Activated naive CD8-positive, alpha-beta T cell treated with anti-CD3 and anti-CD28 coated beads, Interleukin-2, amount 50 U/mL, for 24 hours (primary cell): ENCODE measurements around the gene ITGB5.
"Not testable (repeated sequence)": the region's sequence is repeated elsewhere in the genome, so short reads cannot be mapped to it uniquely, and the experiment has no call there.

Experiments
- ATAC-seq: fragments of 150-1000 bp; cut with Tn5 transposase; one replicate; pipeline ENCODE4 v1.10.0; 2021
- DNase-seq: peaks from one replicate; pipeline ENCODE4 v3.0.0; 2021
- H3K27ac Mint-ChIP-seq: one replicate; pipeline ENCODE4 v1.8.0; 2021; ENCODE audit warnings: mild to moderate bottlenecking, mixed read lengths
- H3K27me3 Mint-ChIP-seq: one replicate; pipeline ENCODE4 v1.8.0; 2021; ENCODE audit warnings: mixed read lengths
- H3K36me3 Mint-ChIP-seq: one replicate; pipeline ENCODE4 v1.8.0; 2021; ENCODE audit warnings: low read depth, mixed read lengths
- H3K4me1 Mint-ChIP-seq: one replicate; pipeline ENCODE4 v1.8.0; 2021; ENCODE audit warnings: mixed read lengths
- H3K4me3 Mint-ChIP-seq: one replicate; pipeline ENCODE4 v1.8.0; 2021; ENCODE audit warnings: mild to moderate bottlenecking, moderate library complexity, mixed read lengths
- H3K9me3 Mint-ChIP-seq: one replicate; pipeline ENCODE4 v1.8.0; 2021; ENCODE audit warnings: mixed read lengths

Gene ITGB5

GRCh38 chr3:124839896-124840295 is 47.3 kb downstream of the ITGB5 start:
- Mint-ChIP-seq H3K27ac (no peak overlapping the region), H3K4me3 (no peak overlapping the region), H3K4me1 (peaks cover 10% of the 10 kb centered on the region), H3K27me3 (peaks cover 12% of the 10 kb centered on the region), H3K9me3 (no peaks in the 10 kb centered on the region), H3K36me3 (no peaks in the 10 kb centered on the region)
- DNase-seq, result no peak
- ATAC-seq, result no peak

DNA sequence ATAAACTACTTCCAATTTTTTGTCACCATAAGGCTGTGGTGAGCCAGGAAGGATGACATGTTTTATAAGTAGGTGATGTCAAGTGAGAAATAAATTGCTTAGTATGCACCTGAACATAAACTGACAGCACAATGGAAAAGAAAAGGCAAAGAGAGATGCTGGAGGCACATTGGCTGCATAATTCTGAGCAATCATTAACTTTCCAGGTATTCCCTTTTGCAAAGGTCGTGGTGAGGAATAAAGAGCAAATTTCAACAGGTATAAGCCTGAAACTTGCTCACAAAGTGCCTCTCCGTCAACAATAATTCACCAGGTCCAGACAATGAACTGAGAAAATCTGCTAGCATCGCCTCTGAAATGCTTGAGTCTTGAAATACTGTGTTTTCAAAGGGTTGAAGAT is 48.2 kb downstream of the ITGB5 start:
- no peak overlapping the region for H3K4me3 Mint-ChIP-seq
- peaks cover 16% of the 10 kb centered on the region for H3K27me3 Mint-ChIP-seq
- peaks cover 14% of the 10 kb centered on the region for H3K4me1 Mint-ChIP-seq
- H3K9me3 Mint-ChIP-seq, result no peaks in the 10 kb centered on the region
- H3K36me3 Mint-ChIP-seq, result no peaks in the 10 kb centered on the region
- H3K27ac Mint-ChIP-seq, result no peak overlapping the region
- no peak for DNase-seq
- no peak for ATAC-seq

DNA sequence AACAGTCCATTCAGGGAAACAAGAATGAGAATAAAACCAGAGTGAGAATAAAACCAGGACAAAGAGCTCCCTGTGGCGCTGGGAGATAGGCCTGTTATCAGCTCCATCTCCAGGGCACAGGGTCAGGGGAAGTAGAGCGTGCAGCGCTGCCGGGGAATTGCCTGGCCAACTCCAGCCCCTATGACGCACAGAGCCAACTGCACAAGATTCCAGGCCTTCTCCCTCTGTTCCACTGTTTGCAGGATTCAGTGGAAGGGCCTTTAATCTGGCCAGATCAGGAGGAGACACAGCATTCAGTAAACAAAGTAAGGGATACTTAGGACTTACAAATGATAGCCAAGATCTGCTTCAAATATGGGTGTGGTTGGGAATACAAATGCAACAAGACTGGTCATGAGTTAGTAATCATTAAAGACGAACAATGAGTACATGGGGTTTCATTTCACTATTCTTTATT is 49.4 kb downstream of the ITGB5 start:
- Mint-ChIP-seq H3K36me3 (no peaks in the 10 kb centered on the region), H3K4me3 (no peak overlapping the region), H3K27ac (no peak overlapping the region), H3K27me3 (peaks cover 20% of the 10 kb centered on the region), H3K4me1 (peaks cover 14% of the 10 kb centered on the region), H3K9me3 (no peaks in the 10 kb centered on the region)
- no peak for ATAC-seq
- DNase-seq, result no peak

DNA sequence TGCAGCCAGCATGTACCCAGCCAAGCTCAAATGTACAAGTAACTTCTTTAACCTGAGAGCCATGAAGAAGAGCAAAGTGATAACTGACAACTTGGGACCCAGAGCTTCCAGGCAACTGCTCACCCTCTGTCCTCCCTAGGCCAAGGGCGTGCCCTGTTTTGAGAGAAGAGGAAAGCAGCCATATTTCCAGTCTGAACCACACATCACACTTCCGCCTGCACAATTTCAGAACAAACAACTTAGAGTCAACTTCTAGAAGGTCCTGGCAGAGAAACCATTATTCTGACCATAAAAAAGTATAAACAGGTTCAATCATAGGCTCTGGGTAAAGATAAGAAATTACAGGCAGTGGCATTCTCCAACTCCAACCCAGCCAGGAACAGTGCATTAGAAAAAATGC is 50.1 kb downstream of the ITGB5 start:
- Mint-ChIP-seq H3K36me3 (no peaks in the 10 kb centered on the region), H3K27ac (no peak overlapping the region), H3K4me1 (peaks cover 14% of the 10 kb centered on the region), H3K4me3 (no peak overlapping the region), H3K9me3 (no peaks in the 10 kb centered on the region), H3K27me3 (peaks cover 18% of the 10 kb centered on the region)
- ATAC-seq (no peak), DNase-seq (no peak)

DNA sequence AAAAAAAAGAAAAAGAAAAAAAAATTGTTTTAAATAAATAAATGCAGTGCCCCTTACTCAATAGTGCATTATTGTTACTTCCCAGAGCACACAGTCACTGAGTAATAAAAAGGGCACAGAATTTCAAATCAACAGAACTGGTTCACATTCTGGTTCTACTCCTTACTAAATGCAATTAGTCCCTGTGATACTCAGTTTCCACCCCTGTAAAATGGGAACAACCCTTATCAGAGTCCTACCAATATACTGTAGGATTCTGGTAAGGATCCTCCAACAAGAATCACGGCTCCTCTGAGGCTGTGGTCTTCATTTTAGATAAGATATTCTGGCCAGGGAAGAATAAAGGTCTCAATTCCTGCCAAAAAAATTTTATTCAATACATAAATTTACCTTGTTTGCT is 50.7 kb downstream of the ITGB5 start:
- Mint-ChIP-seq H3K4me1 (peaks cover 14% of the 10 kb centered on the region), H3K36me3 (no peaks in the 10 kb centered on the region), H3K9me3 (no peaks in the 10 kb centered on the region), H3K27me3 (peaks cover 18% of the 10 kb centered on the region), H3K4me3 (no peak overlapping the region), H3K27ac (no peak overlapping the region)
- DNase-seq (no peak), ATAC-seq (no peak)

DNA sequence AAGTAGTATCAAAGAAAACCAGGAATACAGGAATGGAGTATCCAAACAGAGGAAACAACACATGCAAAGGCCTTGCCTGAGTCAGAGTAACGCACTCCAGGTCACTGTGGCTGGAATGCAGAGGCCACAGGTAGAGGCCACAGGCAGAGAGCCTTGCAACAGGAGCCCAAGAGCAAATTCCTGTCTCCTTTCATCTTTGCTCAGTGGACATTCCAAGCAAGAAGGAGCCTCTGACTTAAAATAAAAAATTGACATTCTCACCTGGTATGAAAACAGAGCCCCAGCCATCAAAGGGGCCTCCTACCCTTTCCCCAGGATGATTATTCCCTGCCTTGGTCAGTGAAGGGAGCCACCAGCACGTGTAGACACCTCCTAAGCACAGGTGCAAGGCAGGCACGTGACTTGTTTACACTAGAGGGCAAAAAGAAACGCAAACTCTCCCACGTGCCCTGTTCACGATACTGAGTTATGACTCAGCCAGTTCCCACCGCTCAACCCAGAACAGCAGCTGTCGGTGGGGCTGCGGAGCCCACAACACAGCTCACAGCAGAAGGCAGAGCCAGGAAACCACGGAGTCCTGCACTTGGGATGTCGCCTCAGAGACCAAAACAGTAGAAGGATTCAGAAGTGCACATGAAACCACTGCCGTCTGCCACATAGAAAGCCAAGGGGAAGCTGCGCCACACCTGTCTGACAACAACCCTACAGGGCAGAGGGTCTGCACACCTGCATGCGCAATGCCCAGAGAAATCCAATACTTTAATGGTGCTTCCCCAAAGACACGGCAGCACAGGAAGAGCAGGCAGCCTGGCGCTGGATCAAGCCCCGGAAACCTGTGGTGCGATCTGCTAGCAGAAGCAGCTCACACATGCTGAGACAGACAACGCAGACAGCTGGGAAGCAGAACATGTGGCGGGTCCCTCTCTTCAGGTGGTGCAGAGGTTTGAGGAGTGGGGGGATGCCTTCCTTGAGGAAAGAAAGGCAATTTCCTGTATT is 52.1 kb downstream of the ITGB5 start:
- Mint-ChIP-seq H3K4me3 (peak overlapping the region; percentile 63), H3K36me3 (no peaks in the 10 kb centered on the region), H3K27ac (no peak overlapping the region), H3K27me3 (peaks cover 18% of the 10 kb centered on the region), H3K9me3 (no peaks in the 10 kb centered on the region), H3K4me1 (peaks cover 14% of the 10 kb centered on the region)
- DNase-seq (peak; percentile 23), ATAC-seq (peak; percentile 74)

GRCh38 chr3:124833710-124834332 is 53.3 kb downstream of the ITGB5 start:
- DNase-seq (no peak), ATAC-seq (no peak)
- Mint-ChIP-seq H3K27ac (no peak overlapping the region), H3K27me3 (peaks cover 21% of the 10 kb centered on the region), H3K4me3 (no peak overlapping the region), H3K36me3 (no peaks in the 10 kb centered on the region), H3K4me1 (peaks cover 14% of the 10 kb centered on the region), H3K9me3 (no peaks in the 10 kb centered on the region)

DNA sequence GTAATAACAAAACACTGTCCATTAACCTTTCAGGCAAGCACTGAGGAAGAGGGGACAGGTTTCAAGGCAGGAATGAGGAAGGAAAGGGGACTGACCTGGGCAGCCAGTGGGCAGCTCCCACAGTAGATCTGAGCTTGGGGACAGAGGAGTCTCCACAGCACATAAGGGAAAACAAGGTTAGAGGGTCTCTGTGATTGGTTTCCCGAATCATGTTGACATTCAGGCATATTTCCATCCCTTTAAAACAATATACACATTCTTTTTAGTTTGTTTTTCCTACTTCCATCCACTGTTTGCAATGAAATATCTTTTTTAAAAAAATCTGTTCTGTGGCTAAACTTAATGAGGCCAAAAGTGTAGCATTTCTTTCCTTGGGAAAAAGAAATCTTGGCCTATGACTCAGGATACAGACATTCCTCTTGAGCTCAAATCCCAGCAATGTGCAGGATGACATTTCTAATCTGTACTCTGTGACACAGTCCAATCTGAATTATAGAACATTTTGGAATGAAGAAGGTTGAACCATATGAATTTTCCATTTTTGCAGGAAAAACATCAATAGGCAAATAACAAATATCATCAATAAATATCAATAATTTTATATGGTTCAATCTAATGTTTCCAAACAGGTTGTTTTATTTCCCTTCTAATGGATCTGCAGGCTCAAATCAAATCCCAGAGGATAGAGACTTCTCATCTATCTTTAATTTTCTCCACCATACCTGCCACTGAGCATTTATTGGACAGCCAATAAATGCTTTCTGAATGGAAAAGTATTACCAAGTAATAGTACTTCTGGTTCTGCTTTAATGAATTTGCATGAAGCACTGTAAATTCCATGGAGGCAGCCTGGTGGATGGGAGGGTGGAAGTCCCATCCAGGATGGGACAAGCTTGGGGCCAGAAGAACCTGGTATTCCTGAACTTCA is 54.1 kb downstream of the ITGB5 start:
- Mint-ChIP-seq H3K4me1 (peaks cover 14% of the 10 kb centered on the region), H3K27ac (peak overlapping the region; percentile 30), H3K9me3 (no peaks in the 10 kb centered on the region), H3K27me3 (peaks cover 21% of the 10 kb centered on the region), H3K36me3 (no peaks in the 10 kb centered on the region), H3K4me3 (no peak overlapping the region)
- ATAC-seq, result no peak
- no peak for DNase-seq

- no peak overlapping the region for H3K27ac Mint-ChIP-seq
Observed at GRCh38 chr3:124831628-124832199, 55.5 kb downstream of the ITGB5 start.

DNA sequence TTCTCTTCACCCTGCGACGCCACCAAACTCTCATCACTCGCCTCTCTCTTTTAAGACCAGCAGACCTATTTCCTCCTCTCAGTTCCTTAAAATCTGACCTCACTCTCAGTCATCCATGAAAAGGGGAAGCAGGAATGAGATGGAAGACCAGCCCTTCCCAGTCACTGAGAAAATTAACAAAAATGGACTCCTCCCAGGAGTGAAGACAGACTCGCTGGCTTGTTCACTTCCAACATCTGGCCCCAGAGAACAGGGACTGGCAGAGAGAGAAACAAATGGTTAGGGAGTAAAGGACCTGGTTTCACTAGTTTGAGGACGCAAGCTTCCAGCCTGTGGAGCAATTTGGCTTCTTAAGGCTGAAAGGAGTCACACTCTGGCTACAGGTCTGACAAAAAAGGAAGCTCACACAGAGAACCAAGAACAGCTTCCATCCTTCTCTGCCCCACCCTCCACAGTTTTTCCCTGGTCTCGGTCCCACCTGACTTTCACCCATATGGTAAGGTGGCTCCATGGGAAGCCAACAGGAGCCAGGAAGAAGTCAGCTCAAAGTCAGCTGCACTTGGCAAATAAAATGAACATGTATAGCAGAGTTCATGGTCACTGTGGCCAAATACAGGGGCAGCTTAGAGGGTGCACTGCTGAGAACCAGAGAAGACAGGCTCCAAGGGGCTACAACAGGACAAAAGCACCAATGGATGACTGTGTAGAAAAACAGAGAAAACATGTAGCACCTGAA is 57.2 kb downstream of the ITGB5 start:
- Mint-ChIP-seq H3K27me3 (peaks cover 12% of the 10 kb centered on the region), H3K9me3 (no peaks in the 10 kb centered on the region), H3K27ac (no peak overlapping the region), H3K36me3 (no peaks in the 10 kb centered on the region), H3K4me1 (peaks cover 5% of the 10 kb centered on the region), H3K4me3 (no peak overlapping the region)
- ATAC-seq (no peak), DNase-seq (no peak)

More at GRCh38 chr3:124831628-124832199, 55.5 kb downstream of the ITGB5 start:
- no peak for DNase-seq
- H3K9me3 Mint-ChIP-seq, result no peaks in the 10 kb centered on the region
- ATAC-seq, result no peak
- no peaks in the 10 kb centered on the region for H3K36me3 Mint-ChIP-seq
- peaks cover 14% of the 10 kb centered on the region for H3K4me1 Mint-ChIP-seq
- H3K27me3 Mint-ChIP-seq, result peaks cover 21% of the 10 kb centered on the region
- no peak overlapping the region for H3K4me3 Mint-ChIP-seq

- Mint-ChIP-seq H3K27me3 (peaks cover 10% of the 10 kb centered on the region), H3K27ac (no peak overlapping the region), H3K9me3 (no peaks in the 10 kb centered on the region), H3K4me3 (no peak overlapping the region), H3K36me3 (no peaks in the 10 kb centered on the region), H3K4me1 (peaks cover 2% of the 10 kb centered on the region)
- DNase-seq (no peak), ATAC-seq (no peak)
Observed at GRCh38 chr3:124829178-124829818, 57.9 kb downstream of the ITGB5 start.

DNA sequence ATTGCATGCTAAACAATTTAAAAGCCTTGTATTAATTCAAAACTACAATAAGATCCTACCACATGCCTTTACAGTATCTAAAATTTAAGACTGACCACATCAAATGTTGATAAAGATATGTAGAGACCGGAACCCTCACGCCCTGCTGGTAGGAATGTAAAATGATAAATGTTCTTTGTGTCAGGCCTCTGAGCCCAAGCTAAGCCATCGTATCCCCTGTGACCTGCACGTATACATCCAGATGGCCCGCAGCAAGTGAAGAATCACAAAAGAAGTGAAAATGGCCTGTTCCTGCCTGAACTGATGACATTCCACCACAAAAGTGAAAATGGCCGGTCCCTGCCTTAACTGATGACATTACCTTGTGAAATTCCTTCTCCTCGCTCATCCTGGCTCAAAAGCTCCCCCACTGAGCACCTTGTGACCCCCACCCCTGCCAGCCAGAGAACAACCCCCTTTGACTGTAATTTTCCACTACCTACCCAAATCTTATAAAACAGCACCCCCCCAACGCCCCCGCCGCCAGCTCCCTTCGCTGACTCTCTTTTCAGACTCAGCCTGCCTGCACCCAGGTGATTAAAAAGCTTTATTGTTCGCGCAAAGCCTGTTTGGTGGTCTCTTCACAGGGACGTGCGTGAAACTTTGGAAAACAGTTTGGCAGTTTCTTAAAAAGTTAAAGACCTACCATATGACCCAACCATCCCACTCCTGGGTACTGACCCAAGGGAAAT is 59.5 kb downstream of the ITGB5 start:
- DNase-seq, H3K27me3 Mint-ChIP-seq: not testable (repeated sequence)

GRCh38 chr3:124826703-124827102 is 60.5 kb downstream of the ITGB5 start:
- Mint-ChIP-seq H3K27ac (no peak overlapping the region), H3K4me1 (no peaks in the 10 kb centered on the region), H3K27me3 (peaks cover 3% of the 10 kb centered on the region), H3K9me3 (no peaks in the 10 kb centered on the region), H3K36me3 (no peaks in the 10 kb centered on the region), H3K4me3 (no peak overlapping the region)
- no peak for ATAC-seq
- DNase-seq, result no peak

More for the DNA sequence above, 59.5 kb downstream of the ITGB5 start:
- H3K4me1 Mint-ChIP-seq, H3K36me3 Mint-ChIP-seq, H3K27ac Mint-ChIP-seq, H3K4me3 Mint-ChIP-seq, H3K9me3 Mint-ChIP-seq, ATAC-seq: not testable (repeated sequence)
